Vagina (tissue), 2 donors: Measurements from ENCODE around the gene SUGCT.

Experiments used
- CTCF ChIP-seq, 3 experiments: fragments of 450-650 bp in 2 of 3; fragments of 200-600 bp in 1 of 3; sonication (generic) in 1 of 3; IDR thresholded peaks; one replicate each; pipeline ENCODE4 v1.5.1; 2017 to 2019; ENCODE audit warnings: antibody characterized with exemption in 3 of 3, mild to moderate bottlenecking in 2 of 3, moderate library complexity in 2 of 3
- POLR2A ChIP-seq, 2 donors: fragments of 450-650 bp; IDR thresholded peaks; one replicate each; pipeline ENCODE4 v1.6.1; 2017; ENCODE audit warnings: antibody characterized with exemption in 2 of 2, mild to moderate bottlenecking in 2 of 2, moderate library complexity in 2 of 2
- POLR2AphosphoS5 ChIP-seq, 2 donors: sonication (generic); formaldehyde crosslinking; IDR thresholded peaks; one replicate each; pipeline ENCODE4 v1.9.0; 2017; ENCODE audit warnings: antibody characterized with exemption in 2 of 2, mild to moderate bottlenecking in 2 of 2, low read depth in 1 of 2; ENCODE audit not compliant: insufficient read depth in 1 of 2

- TF ChIP-seq CTCF (IDR thresholded peaks at IDR 0.05), result no peak
- no peak for TF ChIP-seq POLR2A (IDR thresholded peaks at IDR 0.05)
- no peak for TF ChIP-seq POLR2AphosphoS5 (IDR thresholded peaks at IDR 0.05; ENCODE audit: insufficient read depth in 1 of 2, low read depth in 1 of 2)
These were observed 293.6 kb downstream of the SUGCT start for GRCh38 chr7:40428421-40428820.
